Fibroblast of peridontal ligament (primary cell): ENCODE data around the gene LARP1B.
"Not testable (repeated sequence)": the region's sequence is repeated elsewhere in the genome, so short reads cannot be mapped to it uniquely, and the experiment has no call there.

Experiments used
- DNase-seq: peaks from one replicate; pipeline ENCODE4 v3.0.0-alpha.2; 2010; ENCODE audit errors: extremely low read depth

The LARP1B gene

DNA sequence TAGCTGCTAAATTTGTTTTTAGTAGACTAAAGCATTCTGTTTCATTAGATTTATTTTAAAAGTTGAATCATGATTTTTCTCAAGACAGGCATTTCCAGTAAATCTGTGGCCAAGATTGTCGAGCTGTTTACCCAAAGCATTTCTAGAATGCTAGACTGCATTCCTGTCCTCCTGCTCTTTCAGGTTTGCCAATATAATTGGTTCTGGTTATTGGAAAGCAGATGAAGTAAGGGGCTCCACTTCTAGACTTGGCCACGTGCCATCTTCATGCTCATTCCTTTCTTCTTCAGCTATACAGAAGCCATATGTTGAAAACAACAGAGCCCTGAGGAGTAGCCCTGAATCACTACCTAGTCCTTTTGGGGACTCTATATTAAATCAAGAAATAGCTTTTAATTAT lies 164.0 kb downstream of the LARP1B start:
- DNase-seq, result peak; percentile 84

DNA sequence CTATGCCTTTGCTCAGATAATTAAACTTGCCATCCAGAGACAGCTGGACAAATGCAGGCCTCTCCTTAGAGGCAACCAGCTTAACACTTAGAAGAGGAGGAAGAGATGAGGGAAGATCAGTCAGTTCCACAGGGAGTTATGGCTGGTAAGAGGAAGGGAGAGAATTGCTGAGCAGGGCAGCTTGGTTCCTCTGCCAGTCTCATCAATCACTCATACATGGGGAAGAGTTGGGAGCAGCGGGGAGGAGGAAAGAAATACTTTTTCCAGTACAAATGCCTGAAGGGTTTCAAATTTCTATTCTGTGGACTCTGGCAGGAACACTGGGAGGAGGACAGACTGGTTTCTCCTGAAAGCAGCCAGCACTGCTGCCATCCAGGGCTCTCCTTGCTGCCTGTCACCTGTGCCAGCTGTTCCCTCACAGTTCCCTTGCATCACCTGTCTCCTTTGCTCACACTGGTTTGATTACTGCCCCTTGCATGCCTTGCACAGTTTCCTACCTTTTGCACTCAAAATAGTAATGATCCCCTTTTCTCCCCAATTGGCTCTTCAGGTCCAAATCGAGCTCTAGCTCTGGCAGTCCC lies 167.0 kb downstream of the LARP1B start:
- peak; percentile 33 for DNase-seq

DNA sequence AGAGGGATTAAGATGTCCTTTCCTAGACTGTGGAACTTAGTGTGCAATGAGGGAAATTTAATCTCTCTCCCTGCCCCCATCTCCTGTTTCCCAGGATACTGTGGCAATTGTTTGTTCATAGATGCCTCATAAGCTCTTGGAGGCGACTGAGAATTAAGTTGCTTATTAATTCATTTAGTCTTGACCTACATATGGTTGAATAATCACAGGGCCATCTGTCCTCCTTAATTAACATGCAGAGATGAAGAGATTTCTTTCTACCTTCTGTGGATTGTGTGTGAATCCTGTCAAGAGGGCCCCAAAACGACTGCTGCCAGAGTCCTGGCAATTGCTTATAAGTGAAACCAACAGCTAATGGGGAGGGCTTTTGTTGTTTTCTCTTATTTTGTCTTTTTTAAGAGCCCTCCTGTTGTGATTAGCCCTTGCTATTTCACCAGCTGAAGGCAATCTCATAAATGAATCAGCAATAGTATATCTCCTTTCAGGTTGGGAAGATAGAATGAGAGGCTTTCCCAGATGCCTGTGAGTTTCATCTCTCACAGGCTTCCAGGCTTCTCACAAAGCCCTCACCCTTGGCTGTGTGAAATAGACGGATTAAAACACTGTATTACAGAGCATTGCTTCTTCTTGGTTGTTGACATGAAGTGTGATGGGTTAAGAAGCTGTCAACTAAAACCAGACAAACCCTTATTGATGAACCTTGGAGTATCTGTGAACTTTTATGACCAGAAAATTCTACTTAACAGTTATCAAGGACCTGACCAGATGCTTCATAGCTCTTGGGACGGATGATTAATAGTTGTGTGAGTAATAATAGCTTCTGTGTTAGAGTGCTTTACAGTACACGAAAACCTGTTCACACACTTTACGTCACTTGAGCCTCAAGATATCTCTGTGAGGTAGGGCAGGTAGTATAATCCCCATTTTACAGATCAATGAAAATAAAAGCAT lies 168.0 kb downstream of the LARP1B start:
- peak; percentile 54 for DNase-seq

DNA sequence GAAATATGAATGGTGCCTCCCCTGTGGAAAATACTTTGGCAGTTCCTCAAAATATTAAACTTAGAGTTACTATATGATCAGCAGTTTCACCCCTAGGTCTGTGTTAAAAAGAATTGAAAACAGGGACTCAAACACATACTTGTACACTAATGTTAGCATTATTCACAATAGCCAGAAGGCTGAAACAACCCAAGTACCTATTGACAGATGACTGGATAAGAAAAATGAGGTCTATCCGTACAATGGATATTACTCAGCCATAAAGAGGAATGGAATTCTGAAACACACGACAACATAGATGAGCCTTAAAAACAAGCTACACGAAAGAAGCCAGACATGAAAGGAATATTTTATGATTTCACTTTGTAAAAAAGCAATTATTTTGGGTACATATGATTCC lies 171.6 kb downstream of the LARP1B start:
- DNase-seq, result no peak

DNA sequence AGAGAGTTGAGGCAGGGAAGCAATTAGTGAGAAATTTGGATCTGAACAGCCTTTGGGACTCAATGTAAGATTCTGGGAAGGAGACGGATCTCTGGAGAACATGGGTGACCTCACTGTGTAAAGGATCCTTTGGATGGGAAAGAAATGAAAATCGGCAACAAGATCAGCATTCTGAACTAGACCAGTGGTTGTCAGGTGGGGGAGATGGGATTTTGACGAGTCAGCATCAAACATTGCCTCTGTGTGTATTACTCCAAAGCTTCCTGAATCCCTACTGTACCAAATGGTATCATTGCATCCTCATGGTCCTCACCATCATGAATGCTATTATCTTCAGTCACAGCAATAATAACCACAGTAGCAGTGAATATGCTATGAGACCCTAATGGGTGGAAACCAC lies 173.7 kb downstream of the LARP1B start:
- DNase-seq, result no peak

DNA sequence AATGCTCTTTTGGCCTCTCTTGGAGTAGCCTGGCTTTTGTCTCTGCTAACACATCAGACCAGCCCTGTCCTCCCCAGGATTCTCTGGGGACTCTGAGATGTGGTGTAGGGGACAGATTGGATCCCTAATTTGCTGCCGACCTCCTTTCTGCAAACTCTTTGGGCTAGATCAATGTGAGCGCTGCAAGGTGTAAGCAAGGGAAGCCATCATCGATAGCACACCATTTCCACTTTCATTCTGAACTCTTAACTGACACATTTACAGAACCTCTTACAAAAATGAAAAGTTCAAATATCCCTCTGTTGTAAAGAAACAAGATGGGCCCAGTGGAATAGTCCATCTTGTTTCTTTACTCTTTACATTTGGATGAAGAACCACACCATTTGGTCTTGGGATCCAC lies 179.9 kb downstream of the LARP1B start:
- DNase-seq, result no peak

DNA sequence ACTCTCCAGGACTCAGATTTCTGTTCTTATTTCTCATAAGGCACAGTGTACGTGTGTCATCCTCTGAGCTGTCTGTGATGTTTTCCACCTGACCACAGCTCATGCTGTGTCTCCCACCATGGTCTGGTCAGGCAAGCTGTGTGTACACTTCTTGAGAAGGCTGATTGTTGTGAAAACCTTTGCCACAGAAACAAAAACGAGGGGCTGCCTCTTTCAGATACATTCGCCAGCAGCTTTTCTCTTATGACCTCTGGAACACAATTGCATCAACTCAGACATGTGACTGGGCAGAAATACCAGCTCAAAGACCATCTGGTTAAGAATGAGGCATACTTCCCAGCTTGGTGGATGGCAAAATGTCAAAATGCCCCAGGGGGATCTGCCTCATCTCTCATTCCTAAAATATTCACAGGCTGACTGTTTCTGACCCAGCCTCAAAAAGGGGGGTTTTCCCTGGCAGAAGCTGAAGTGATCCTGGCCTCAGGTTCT lies 180.4 kb downstream of the LARP1B start:
- peak; percentile 100 for DNase-seq

DNA sequence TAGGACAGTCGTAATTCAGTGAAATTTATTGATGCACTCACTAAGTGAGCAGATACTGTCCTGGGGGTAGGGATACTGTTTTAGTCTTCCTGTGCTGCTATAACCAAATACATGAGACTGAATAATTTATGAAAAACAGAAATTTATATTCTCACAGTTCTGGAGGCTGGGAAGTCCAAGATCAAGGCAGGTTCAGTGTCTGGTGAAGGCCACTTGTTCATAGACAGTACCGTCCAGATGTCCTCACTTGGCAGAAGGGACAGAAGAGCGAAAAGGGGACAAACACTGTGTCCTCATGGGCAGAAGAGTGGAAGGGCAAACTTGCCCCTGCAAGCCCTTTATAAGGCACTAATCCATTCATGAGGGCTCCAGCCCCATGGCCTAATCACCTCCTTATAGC lies 180.9 kb downstream of the LARP1B start:
- DNase-seq, result no peak

DNA sequence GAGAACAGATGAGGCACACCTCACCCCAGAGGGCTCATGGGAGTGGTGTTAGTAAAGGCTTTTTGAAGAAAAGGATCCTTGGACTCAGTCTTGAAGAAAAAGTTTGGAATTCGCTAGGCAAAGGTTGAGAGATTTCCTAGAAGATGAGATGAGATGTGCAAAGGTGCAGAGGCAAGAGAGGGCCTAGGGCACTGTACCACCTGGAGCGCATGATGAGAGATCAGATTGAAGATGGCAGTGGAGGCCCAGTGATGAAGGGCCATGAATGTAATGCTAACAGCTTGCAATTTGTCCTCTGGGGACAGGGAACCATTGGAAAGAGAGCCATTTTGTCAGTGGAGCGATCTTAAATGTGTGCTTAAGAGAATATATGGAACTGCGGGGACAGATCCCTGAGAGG lies 181.5 kb downstream of the LARP1B start:
- no peak for DNase-seq

DNA sequence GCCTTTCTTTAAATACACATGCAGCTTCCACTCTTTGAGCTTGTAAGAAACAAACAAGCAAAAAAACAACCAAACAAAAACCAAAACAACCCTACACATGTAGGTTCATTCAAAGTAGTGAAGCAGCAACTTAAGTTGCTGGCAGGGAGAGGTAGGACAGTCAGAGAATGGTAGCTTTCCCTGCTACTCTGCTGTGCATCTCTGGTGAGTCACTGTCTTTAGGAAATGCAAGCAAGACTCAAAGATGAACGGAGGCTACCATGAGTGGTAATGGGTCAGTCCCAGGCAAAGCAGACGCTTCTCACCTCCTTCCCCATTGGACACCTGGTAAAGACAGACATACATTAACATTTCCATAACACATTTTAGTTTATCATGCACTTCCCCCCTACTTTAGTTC lies 183.3 kb downstream of the LARP1B start:
- DNase-seq, result peak; percentile 44

DNA sequence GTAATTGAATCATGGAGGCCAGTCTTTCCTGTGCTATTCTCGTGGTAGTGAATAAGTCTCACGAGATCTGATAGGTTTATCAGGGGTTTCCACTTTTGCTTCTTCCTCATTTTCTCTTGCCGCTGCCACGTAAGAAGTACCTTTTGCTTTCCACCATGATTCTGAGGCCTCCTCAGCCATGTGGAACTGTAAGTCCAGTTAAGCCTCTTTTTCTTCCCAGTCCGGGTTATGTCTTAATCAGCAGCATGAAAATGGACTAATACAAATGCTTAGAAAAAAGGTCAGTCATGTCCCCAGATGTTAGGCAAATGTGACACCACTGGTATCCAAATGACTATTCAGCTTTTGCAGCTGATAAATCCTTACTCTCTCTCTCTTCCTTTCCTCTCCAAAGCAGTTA lies 184.3 kb downstream of the LARP1B start:
- DNase-seq, result not testable (repeated sequence)

DNA sequence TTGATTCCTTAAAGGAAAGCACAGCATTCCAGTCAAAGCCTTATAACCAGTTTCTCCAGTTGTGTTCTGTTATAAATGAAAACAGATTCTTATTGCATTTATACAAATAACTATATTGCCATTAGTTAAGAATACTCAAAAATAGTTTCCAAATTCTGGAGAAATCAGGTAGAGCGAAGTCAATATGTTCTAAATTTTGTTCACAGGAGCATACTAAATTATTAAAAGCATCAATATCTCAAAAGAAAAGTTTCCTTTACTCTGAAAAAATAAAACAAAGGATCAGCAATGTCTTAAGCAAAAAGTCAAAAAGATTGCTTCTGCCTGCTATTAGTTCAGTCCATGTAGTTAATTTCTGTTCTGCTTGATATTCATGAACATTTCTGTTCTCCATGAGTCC lies 186.8 kb downstream of the LARP1B start:
- DNase-seq, result no peak

DNA sequence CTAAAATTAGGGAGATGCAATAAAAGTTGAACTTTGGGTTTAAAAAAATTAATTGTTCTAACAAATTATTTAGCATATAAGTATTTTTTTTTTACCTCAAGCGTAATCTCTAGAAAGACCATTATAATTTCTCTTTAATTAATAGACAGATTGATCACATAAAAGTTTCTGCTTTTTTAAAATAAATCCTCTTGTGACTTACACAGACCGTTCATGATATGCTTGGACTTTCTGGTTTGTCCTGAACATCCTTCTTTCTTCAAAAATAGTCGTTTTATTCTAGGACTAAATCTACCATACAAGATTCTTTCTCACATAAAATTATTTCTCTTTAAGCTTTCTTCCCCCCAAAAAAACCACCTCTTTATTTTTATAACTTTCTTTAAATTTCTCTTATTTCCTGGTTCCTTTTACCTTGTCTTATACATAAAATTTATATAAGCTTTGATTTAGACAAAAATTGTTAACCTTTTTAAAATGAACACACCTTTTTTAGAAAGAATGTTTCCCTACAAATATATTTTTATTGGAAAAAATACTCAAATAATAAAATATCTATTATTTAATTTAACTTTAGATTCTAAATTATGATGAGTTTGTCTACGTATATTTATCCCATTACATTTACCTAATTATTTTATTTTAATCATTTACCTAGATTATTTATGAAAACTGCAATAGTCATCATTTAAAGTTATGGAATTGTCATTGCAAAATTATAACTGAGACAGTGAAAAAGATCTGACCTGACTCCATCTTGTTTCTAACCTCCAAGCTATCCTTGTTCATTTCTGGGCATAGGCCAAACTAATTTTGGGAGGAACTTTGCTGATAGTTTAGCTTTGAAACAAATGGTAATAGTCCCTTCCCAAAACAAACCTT lies 188.9 kb downstream of the LARP1B start:
- no peak for DNase-seq

DNA sequence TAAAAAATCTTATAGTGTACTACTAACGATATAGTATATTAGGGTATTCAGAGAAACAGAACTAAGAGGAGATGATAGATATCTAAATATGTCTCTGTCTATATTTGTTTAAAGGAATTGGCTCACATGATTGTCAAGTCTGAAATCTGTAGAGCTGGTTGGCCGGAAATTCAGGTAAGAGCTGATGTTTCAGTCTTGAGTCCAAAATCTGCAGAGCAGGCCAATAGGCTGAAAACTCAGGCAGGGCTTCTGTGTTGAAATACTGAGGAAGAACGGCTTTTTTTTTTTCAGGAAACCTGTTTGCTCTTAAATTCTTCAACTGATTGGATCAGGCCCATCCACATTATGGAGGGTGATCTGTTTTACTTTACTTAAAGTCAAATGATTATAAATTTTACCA lies 194.8 kb downstream of the LARP1B start:
- DNase-seq, result no peak

DNA sequence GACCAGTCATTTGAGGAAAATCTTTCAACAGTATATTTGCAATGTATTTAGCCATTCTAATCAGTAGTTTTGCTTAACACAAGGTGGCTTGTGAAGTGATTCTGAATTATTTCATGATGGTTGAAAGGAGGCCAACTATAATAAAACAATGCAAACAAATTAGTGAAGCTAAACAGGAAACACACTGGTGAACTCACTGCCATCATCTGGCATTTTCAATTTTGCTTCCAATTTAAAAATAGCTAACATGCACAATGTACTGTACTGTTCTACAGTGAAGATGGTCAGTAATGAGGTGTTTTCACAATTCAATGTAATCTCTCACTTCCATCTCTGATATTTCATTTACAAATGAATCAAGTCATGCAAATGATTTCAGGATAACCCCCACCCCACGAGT lies 195.4 kb downstream of the LARP1B start:
- DNase-seq, result peak; percentile 37

DNA sequence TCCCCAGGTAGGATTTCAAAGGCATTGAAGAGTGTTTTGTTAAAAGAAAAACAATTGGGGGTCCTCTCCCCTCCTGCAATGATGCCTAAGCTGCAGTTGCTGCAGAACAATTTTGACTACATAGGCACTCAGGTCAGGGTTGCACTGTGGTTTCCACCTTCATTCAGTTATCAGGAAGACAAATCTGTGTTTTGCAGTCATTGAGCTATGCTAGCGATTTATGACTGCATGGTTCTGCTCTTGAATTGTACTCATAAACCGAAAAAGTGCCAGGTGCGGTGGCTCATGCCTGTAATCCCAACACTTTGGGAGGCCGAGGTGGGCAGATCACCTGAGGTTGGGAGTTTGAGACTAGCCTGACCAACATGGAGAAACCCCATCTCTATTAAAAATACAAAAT lies 197.1 kb downstream of the LARP1B start:
- not testable (repeated sequence) for DNase-seq

DNA sequence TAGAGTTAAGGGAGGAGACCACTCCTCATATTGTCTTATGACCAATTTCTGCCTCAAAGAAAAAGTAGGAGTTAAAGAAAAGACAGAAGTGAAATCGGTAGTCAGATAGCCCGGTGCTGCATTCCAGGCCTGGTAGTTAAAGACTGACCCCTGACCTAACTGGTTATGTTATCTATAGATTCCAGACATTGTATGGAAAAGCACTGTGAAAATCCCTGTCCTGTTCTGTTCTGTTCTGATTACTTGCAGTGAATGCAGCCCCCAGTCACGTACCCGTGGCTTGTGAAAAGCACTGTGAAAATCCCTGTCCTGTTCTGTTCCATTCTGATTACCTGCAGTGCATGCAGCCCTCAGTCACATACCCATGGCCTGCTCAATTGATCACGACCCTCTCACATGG lies 198.8 kb downstream of the LARP1B start:
- DNase-seq, result not testable (repeated sequence)
